G401 (cell line): ENCODE results near the gene TRAPPC10. TPM values are rescaled to one million over a fixed set of nuclear protein-coding genes. Genes with fewer than 3 reads are reported as not detected.

ENCODE experiments used
- DNase-seq: peaks from one replicate; pipeline ENCODE4 v3.0.0-alpha.2; 2015; ENCODE audit warnings: low spot score
- in situ Hi-C: cut with HindIII; loops from 2 replicates; pipeline ENCODE4 v1.10.0; 2016; ENCODE audit warnings: low sequenced_read_pairs, mixed read lengths
- total RNA-seq: library from RNA; depleted of rRNA; stranded (reverse); fragments of >200 nt; shearing (Covaris generic); gene quantifications from 2 replicates; pipeline ENCODE4 v1.2.3, GENCODE V29; 2014

Gene TRAPPC10
- total RNA-seq, 1 experiment from 2014 or later, result 15.4 TPM

DNA sequence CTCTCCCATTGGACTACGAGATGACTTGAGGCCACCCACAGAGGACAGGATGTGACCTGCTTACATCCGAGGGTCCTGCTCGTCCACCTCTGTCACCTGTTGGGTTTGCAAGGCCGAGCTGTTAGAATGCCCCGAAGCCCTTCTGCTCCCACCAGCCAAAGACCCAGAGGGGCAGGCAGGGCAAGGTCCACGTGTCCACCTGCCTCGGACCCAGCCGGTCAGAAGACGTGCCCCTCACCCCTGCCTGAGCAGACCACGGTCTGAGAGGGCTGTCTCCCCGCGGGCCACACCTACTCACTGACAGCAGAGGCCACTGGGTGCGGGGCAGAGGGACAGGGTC, 30.3 kb upstream of the TRAPPC10 start:
- no peak for DNase-seq
- in situ Hi-C loops, result no loop called here

DNA sequence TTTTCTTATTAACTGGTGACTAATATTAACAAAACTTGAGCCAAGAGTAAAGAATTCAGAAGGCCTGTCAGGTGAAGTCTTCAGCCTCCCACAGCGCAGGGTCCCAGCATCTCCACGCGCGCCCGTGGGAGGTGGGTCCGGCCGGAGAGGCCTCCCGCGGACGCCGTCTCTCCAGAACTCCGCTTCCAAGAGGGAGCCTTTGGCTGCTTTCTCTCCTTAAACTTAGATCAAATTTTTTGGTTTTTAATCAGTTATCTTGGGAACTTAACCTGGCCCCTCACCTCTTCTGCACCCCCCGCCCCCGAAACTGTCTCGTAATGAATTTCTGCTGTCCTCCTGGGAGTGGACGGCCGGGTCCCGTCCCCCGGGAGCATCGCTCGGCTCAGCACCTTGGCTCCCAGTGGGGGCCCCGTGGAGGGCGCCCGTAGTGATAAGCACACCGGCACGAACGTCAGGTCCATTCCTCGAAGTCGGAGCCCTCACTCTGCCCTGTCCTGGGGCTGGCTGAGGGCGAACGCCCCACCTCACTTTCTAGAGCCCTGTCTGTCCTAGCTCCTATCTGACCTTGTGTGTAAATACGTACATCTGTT, 29.5 kb upstream of the TRAPPC10 start:
- DNase-seq, result no peak
- in situ Hi-C loops, result no loop called here

DNA sequence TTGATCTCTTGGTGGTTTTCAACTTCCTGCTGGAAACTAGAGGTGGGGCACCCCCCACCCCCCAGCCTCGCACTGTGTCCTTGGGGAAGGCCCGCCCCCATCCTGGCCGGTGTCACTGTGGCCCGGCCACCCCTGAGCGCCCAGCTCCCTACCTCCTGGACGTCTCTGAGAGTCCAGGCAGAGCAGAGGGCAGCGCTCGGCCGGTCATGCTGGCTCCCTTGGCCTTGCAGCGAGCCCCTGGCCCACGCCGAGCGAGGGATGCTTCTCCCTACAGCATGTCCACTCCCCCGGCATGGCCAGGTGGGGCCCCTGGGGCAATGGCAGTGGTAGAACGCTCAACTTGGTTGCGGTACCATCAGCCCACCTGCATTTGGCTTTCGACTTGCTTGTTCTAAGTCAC, 28.7 kb upstream of the TRAPPC10 start:
- in situ Hi-C loops, result no loop called here
- DNase-seq, result no peak

DNA sequence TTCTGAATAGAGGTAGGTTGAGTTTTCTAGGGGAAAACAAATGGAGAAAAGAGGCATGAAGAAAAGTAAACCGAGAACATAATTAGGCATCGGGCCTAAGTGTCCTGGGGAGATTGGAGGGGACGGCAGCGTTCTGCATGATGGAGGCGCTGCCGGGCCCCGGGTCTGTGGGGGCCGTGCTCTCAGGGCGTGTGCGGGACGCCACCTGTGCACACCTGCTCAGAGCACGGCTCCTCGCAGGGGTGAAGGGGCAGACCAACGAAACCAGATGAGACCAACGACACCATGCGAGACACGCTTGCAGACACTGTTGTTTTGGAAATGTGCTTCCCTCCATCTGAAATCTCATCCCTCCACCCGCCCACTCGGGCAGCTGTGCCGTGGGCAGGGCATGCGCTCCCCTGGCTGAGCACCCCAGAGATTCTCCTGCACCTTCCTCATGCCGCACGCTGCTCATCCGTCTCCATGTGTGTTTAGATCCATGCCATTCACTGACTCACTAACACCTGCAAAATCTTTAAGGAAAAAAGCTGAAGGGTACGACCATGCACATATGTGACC, 28.2 kb upstream of the TRAPPC10 start:
- in situ Hi-C loops, result no loop called here

DNA sequence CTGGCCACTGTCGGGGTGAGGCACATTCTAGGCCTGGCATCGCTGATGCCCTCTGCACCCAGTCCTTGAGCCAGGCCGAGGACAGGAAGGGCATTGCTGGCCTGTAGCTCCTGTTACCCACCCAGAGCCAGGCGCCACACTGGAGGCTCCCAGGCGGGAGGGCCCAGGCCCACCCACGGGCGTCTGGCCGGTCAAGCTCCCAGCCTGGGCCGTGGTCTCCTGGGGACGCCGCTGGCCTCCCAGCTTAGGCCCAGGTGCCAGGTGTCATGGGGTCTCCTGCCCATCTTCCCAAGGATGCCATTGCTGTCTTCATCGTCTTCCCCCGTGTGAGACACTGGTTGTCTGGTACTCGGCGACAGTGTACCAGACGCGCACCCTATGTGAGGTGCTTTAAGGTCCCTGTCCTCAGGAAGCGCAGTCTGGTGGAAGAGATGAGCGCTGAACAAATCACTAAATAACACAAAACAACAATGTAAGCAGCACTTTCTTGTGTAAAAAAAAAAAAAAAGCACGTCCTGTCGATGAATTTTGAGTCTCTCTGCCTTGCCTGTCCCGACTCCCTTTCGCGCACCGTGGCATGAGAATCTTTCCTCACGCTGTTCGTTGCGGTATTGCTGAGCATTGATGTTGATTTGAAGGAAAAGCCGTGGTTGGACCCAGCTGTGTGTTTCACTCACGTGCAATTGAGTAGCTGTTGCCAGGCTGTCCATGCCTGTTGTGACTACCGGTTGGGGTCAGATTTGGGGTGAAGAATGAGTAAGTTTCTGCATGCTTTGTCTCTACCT, 27.0 kb upstream of the TRAPPC10 start:
- no peak for DNase-seq
- in situ Hi-C loops, result no loop called here

More for the DNA sequence above, 28.2 kb upstream of the TRAPPC10 start:
- no peak for DNase-seq

DNA sequence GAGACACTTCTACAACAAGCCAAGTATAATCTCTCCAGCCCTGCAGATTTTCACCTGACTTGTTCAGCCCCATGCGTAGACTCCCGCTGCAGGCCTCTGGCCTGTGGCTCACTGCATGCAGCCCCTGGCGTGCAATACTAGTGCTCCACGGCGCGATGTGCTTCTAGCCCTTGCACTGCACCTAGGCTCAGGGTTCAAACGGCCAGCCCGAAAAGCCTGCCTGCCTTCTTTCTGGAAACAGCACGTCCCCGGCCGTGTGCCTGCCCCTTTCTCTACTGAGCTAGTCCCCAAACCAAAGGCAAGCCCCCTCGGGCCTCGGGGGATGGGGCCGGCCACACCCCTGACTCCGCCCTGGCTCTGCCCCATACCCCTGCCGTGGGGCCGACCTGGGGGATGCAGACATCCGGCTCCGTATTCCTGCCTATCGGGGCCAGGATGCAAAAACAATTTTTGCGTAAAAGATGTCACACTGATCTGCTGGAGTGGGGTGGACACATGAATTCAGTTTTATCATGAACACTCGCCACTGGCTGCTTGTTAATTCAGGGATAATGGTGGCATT, 26.3 kb upstream of the TRAPPC10 start:
- in situ Hi-C loops, result no loop called here
- DNase-seq, result no peak

DNA sequence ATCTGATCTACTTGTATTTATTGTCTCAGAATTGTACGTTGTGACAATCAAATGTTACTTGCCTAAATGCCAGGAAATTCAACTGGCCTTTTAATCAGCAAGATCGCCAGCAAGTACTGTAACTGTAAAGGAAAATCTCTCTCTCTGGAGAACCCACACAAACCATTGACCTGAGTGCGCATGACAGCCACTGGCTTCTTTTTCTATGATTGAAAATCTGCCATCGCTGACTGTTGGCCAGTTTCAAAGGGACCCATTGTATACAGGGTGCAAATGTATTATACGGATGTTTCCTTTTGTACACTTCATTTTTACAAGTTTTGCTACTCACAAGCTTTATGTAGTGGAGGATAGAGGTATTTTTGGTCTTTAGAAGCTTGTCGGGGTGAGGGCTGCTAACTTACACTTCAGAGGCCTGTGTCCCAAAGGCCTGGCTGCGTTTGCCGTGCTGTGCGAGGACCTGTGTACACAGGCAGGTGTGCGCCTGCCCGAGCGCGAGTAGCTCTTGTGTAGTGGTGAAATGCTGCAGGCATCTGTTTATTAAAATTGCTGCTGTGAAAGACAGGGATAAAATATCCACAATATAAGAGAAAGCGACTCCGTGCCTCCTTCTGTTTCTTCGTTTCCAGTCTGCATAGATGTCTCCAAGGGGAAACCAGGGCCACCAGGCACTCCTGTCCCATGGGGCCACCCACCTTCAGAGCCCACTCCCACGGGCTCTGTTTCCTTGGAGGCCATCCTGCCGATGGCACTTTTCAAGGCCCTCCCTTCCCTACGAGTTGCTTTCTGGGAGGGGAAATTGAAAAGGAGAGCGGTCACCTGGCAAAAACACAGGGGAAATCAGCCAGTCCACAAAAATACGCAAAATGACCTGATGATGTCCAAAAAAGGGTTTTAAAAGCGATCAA, 25.3 kb upstream of the TRAPPC10 start:
- DNase-seq, result no peak
- in situ Hi-C loops, result no loop called here

DNA sequence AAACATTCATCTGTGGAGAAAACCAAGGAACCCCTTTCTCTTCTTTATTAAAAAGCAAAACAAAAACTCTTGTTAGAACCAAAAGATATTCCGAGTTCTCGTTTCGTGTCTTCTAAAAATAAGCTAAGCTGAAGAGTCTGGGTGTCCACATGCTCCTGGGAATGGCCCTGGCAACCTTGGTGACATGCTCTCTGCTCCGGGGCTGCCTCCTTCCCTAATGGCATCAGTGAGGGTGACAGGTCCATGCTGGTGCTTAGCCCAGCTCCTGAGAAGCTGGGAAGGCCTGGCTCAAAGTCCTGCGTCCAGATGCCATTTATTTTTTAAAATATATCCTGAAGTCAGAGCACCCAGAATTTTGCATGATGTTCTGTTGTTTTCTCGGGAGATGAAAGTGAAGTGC, 24.6 kb upstream of the TRAPPC10 start:
- in situ Hi-C loops, result no loop called here

DNA sequence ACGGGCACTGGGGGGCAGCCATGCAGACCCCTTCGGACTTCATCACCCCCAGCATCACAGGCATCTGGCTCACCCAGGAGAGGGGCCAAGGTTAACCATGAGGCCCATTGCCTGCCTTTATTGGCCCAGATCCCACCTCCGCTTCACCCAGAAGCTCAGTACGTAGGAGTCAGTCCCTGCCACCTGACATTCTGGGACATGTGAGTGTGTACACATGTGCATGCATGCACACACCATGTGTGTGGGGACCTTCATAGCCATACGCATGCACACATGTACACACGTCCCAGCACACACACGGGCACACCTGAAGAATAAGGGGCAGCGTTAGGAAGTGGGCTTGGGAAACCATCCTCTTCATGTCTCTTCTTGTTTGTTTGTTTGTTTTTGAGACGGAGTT, 24.1 kb upstream of the TRAPPC10 start:
- no peak for DNase-seq
- in situ Hi-C loops, result no loop called here

More for the DNA sequence above, 24.6 kb upstream of the TRAPPC10 start:
- DNase-seq, result no peak

DNA sequence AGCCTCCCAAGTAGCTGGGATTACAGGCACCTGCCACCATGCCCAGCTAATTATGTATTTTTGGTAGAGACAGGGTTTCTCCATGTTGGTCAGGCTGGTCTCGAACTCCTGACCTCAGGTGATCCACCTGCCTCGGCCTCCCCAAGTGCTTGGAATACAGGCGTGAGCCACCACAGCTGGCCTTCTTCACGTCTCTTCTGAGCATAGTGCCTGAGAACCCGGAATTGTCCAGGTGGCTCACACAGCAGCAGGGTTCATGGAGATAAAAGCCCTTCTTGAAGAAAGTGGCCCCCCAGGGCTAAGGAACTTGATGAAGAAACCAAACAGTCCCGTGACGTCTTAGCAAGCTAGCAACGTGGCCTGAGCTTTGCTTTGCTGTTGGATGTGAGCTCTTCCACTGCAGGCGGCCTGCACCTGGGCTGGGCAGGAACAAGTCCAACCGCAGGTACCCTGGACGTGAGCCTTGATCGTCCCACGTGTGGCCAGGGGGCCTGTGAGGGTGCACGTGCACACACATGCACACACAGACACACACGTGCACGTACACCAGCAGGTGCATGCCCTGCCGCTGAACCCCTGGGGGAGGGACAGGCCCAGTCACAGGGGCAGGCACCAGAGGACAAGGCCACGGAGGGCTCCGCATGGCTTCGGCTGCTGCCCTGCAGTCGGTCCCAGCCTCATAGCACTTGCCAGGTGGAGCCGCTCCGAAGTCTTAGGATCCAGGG, 23.4 kb upstream of the TRAPPC10 start:
- no peak for DNase-seq
- in situ Hi-C loops, result no loop called here

DNA sequence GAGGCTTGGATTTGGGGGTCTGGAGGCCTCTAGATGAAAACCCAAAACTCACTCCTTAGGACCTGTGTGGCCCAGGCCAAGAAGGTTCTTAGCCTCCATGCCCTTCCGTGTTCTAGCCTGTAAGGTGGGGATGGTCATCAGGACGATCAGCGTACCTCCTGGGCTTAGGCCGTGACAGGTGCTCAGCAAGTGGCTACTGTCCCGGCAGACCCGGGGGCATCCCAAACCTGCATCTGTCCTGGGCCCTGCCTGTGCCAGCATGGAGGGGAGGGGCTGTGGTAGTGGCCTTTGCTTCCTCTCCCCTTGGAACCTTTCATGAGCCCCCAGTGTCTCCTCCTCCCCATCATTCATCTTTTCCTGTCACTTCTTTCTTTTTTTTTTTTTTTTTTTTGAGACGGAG, 22.7 kb upstream of the TRAPPC10 start:
- no peak for DNase-seq
- in situ Hi-C loops, result no loop called here

DNA sequence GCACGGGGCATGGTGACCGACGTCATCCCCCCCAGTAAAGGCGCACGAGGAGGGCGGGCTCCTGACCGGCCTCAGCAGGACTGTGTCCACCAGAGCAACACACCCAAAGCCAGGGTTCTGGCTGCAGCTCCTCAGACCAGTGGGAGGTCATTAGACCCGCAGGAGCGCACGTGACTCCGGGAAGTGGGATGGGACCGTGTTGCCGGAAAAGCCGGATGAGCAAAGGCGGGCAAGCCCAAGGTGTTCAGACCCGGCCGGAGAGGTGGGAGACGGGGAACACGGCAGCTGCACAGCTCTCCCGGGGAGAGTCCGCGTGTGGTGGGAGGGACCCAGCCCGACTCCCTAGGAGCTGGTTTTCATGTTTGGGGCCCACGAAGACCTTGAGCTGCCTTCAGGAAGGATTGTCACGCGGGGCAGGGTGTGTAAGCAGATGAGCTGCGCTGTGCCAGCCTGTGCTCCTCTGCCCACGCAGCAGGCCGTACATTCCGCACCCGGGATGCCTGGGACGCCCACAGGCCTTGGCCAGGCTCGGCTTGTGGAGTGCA, 20.6 kb upstream of the TRAPPC10 start:
- no peak for DNase-seq

DNA sequence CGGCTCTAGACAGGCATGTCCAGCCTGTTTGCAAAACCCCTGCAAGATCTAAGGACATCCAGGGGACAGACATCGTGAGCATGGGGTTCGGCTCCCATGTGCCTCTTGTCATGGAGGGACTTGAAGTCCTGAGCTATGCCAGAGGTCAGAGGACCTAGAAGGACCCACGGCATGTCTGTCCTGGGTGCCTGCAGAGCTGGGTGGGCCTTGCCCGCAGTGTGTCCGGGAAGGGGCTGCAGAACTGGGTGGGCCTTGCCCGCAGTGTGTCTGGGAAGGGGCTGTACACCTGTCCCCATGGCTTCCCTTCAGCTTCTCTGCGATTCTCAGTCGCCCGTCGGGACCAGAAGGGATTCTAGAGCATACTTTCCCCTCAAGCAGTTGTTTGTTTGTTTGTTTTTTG, 20.0 kb upstream of the TRAPPC10 start:
- in situ Hi-C loops, result no loop called here
- no peak for DNase-seq

More for the DNA sequence above, 20.6 kb upstream of the TRAPPC10 start:
- in situ Hi-C loops, result no loop called here

DNA sequence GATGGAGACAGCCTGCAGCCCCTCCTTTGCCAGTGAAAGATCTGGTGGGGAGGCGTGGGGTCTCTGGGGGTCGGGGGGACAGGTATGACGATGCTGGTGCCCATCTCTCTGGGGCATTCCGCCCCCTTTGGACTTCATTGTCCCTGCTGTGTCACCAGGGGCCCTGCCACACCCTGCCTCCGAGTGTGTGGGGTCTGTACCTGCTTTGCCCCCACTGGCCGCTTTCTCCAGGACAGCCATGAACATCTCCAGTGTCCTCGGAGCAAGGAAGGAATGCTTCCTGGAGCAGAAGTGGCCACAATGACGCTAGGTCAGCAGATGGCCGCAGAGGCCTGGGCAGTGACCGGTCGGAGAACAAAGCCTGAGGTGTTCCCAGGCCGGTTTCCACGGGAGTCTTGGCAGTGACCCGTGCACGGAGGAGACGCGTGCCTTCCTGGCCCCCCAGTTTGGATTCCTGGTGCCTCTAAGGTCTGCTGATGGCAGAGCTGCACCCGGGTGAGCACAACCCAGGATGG, 18.6 kb upstream of the TRAPPC10 start:
- in situ Hi-C loops, result no loop called here
- DNase-seq, result no peak

DNA sequence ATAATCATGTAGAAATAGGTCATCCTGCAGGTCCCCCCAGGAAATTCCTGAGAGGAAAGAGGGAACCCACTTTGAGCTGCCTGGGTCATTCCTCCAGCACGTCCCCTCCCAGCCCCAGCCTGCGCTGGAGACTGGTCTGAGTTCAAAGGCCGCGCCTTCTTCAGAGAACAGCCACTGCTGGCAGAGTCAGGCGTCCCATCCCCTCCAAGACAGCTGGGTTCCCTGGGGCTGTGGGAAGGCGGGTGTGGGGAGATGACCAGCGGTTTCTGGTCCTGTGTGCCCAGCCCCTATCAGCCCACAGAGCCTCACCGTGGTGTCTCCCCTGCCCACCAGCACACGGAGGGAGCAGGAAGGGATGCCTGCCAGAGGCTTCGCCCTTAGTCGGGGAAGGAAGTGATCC, 18.0 kb upstream of the TRAPPC10 start:
- DNase-seq, result no peak
- in situ Hi-C loops, result no loop called here

DNA sequence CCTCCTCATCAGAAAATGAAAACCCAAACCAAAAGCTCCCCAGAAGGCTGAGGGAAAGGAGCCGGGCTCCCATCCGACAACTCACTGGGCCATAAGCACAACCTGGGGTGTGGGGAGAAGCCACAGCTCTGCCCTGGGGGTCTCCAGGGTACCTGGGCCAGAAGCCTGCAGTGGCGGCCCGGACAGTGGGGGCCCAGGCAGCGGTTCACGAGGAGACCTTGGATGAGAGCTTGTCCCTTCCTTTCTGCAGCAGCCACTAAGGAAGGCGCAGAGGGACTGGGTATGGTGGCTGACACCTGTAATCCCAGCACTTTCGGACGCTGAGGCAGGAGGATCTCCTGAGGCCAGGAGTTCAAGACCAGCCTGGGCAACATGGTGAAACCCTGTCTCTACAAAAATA, 17.5 kb upstream of the TRAPPC10 start:
- DNase-seq, result no peak
- in situ Hi-C loops, result no loop called here

DNA sequence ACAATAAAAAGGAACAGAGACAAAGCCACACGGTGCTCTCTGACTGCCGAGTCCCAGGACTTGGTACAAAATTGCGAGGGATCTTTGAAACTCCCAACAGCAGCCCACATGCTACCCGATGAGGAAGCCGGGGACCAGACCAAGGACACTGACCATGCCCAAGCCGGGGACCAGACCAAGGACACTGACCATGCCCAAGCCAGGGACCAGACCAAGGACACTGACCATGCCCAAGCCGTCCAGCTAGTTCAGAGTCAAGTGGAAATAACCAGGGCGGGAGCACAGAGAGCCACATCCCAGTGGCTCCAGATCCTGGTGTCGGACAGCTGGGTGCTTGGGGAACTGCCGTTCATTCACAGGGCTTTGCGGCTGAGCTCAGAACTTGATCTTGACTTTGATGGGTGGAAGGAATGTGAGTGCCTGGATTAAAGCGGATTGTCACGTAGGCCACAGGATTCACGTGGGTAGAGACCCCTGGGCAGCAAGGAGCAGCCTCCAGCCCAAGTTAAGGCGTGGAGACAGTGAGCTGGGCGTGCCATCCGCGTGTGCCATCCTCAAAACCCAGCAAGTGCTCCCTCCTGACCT, 16.5 kb upstream of the TRAPPC10 start:
- in situ Hi-C loops, result no loop called here
- no peak for DNase-seq
